Thoracic aorta (tissue), 2 donors: ENCODE results near the gene GINS3. TPM values are rescaled to one million over a fixed set of nuclear protein-coding genes. Genes with fewer than 3 reads are reported as not detected.
"Not testable (repeated sequence)": the region's sequence is repeated elsewhere in the genome, so short reads cannot be mapped to it uniquely, and the experiment has no call there.

Source experiments
- ATAC-seq: fragments of 150-250 bp; one replicate; pipeline ENCODE4 v1.8.0; 2017; ENCODE audit warnings: low read depth; ENCODE audit not compliant: insufficient number of reproducible peaks, low FRiP score
- DNase-seq: peaks from one replicate; pipeline ENCODE4 v3.0.0-alpha.2; 2020; ENCODE audit warnings: low spot score
- H3K27ac ChIP-seq, 2 donors: fragments of 200-600 bp; sonication (generic); 1 replicate in 1 of 2; 2 replicates in 1 of 2; pipeline ENCODE4 v1.5.1; 2016; ENCODE audit warnings: mild to moderate bottlenecking in 2 of 2, moderate library complexity in 2 of 2
- H3K27me3 ChIP-seq: fragments of 200-600 bp; sonication (generic); replicated peaks from 2 replicates; pipeline ENCODE4 v1.6.0; 2016; ENCODE audit warnings: mild to moderate bottlenecking; ENCODE audit not compliant: insufficient read depth
- H3K36me3 ChIP-seq: fragments of 200-600 bp; sonication (generic); one replicate; pipeline ENCODE4 v1.5.1; 2016
- H3K4me1 ChIP-seq, 2 donors: fragments of 200-600 bp; sonication (generic); 1 replicate in 1 of 2; 2 replicates in 1 of 2; pipeline versions ENCODE4 v1.5.1 to v1.6.0; 2016; ENCODE audit warnings: low read depth in 2 of 2, mild to moderate bottlenecking in 1 of 2; ENCODE audit not compliant: control insufficient read depth in 1 of 2
- H3K4me3 ChIP-seq: fragments of 200-600 bp; sonication (generic); 2 replicates; pipeline ENCODE4 v1.5.1; 2016; ENCODE audit warnings: mild to moderate bottlenecking
- H3K9me3 ChIP-seq: fragments of 200-600 bp; sonication (generic); 2 replicates; pipeline ENCODE4 v1.5.1; 2016
- CTCF ChIP-seq: fragments of 200-600 bp; sonication (generic); IDR thresholded peaks from one replicate; pipeline ENCODE4 v1.5.1; 2019; ENCODE audit warnings: antibody characterized with exemption
- total RNA-seq, 2 donors: library from RNA; depleted of rRNA; stranded (reverse); fragments of >200 nt; gene quantifications; one replicate each; pipeline versions ENCODE4 v1.1.0 to v1.2.3, GENCODE V29; 2016

Gene GINS3
- total RNA-seq, 2 donors from 2014 or later, result 1.1 to 1.3 TPM

- no peak overlapping the region for H3K4me3 ChIP-seq
- H3K27me3 ChIP-seq, result no peaks in the 10 kb centered on the region
- ATAC-seq (no peak), DNase-seq (no peak)
- H3K36me3 ChIP-seq, result no peaks in the 10 kb centered on the region
- H3K4me1 ChIP-seq, result no peaks in the 10 kb centered on the region
- H3K9me3 ChIP-seq, result no peaks in the 10 kb centered on the region
- no peak for TF ChIP-seq CTCF
- no peak overlapping the region for H3K27ac ChIP-seq
Measured at GRCh38 chr16:58409316-58409973, 17.2 kb downstream of the GINS3 start.

- TF ChIP-seq CTCF, result no peak
- H3K36me3 ChIP-seq, result no peaks in the 10 kb centered on the region
- no peak for ATAC-seq
- H3K4me1 ChIP-seq, result no peaks in the 10 kb centered on the region
- H3K27ac ChIP-seq, result no peak overlapping the region
- no peaks in the 10 kb centered on the region for H3K27me3 ChIP-seq
- no peak for DNase-seq
- H3K9me3 ChIP-seq, result no peaks in the 10 kb centered on the region
- no peak overlapping the region for H3K4me3 ChIP-seq
Measured at GRCh38 chr16:58411336-58411735, 19.1 kb downstream of the GINS3 start.

- TF ChIP-seq CTCF, result no peak
- Histone ChIP-seq H3K27me3 (no peaks in the 10 kb centered on the region), H3K27ac (no peak overlapping the region), H3K4me1 (no peaks in the 10 kb centered on the region), H3K36me3 (no peaks in the 10 kb centered on the region), H3K9me3 (no peaks in the 10 kb centered on the region), H3K4me3 (no peak overlapping the region)
- DNase-seq, result no peak
- no peak for ATAC-seq
Measured at GRCh38 chr16:58411736-58412614, 19.7 kb downstream of the GINS3 start.

GRCh38 chr16:58412615-58412970, 20.3 kb downstream of the GINS3 start:
- H3K4me3 ChIP-seq, ATAC-seq, H3K9me3 ChIP-seq, H3K36me3 ChIP-seq, DNase-seq, H3K27me3 ChIP-seq, H3K4me1 ChIP-seq, H3K27ac ChIP-seq: not testable (repeated sequence)

GRCh38 chr16:58413359-58413758, 21.1 kb downstream of the GINS3 start:
- Histone ChIP-seq H3K27ac (no peak overlapping the region), H3K27me3 (no peaks in the 10 kb centered on the region), H3K9me3 (no peaks in the 10 kb centered on the region), H3K4me1 (no peaks in the 10 kb centered on the region), H3K36me3 (no peaks in the 10 kb centered on the region), H3K4me3 (no peak overlapping the region)
- no peak for DNase-seq
- no peak for ATAC-seq
- TF ChIP-seq CTCF, result no peak
